Measurements from ENCODE around the gene NEK5. TPM values are rescaled to one million over a fixed set of nuclear protein-coding genes. Genes with fewer than 3 reads are reported as not detected.
"Not testable (repeated sequence)": the region's sequence is repeated elsewhere in the genome, so short reads cannot be mapped to it uniquely, and the experiment has no call there.

The NEK5 gene
- total RNA-seq (2022) = 0.35 and 0.39 TPM in 2 replicates
- percentile 26 among the genes with signal in this experiment for Bru-seq, nascent RNA
- percentile 24 among the genes with signal in this experiment for BruChase-seq, experiment 1, labeled RNA remaining after a 2-hour chase
- percentile 22 among the genes with signal in this experiment for BruChase-seq, experiment 2, labeled RNA remaining after a 6-hour chase
- long read RNA-seq, partial matches to known transcripts = 0 of 1 reads
- long read RNA-seq, other reads (novel, unspliced or antisense) = 1 of 1 reads

- Mint-ChIP-seq H3K36me3 (ENCODE audit: insufficient read depth, unreplicated experiment) (peaks cover 21% of the 10 kb centered on the region), H3K9me3 (ENCODE audit: unreplicated experiment) (no peaks in the 10 kb centered on the region), H3K4me1 (ENCODE audit: low read depth, unreplicated experiment) (peaks cover 9% of the 10 kb centered on the region), H3K27me3 (ENCODE audit: insufficient read depth, unreplicated experiment) (no peaks in the 10 kb centered on the region), H3K27ac (ENCODE audit: unreplicated experiment) (peak within 1 kb of the TSS; percentile 50), H3K4me3 (ENCODE audit: unreplicated experiment) (peak within 1 kb of the TSS; percentile 74)
- peak; percentile 72 to 92 for DNase-seq
- POLR2A ChIA-PET = no interaction called here
- Histone ChIP-seq H3K4me3 (ENCODE audit: low read depth, low read length) (peak within 1 kb of the TSS; percentile 88), H3K4me1 (peaks cover 3% of the 10 kb centered on the region; the same call in 1 of the 2 replicates), H3K36me3 (ENCODE audit: control insufficient read depth, insufficient read depth, low read length) (peaks cover 3% of the 10 kb centered on the region), H3K9me3 (no peaks in the 10 kb centered on the region), H3K27me3 (replicated peaks; ENCODE audit: control insufficient read depth, insufficient read depth, low read length) (no peaks in the 10 kb centered on the region)
- no TSS peak for BruUV-seq (replicated peaks)
- peak; percentile 87 to 91 for TF ChIP-seq CTCF (IDR thresholded peaks at IDR 0.05; ENCODE audit: insufficient read depth in 1 of 2, low read depth in 1 of 2, low read length in 1 of 2, severe bottlenecking in 1 of 2, unreplicated experiment in 1 of 2)
- intact Hi-C loops (cut with micrococcal nuclease; ENCODE audit: unreplicated experiment) = no loop called here
- CTCF ChIA-PET = interaction anchor here (0.7 to 3.3 kb wide), 15 partner anchors 30 to 313 kb away, joined by 3 to 36 read pairs (median 6); partner anchors contain the start of gene NEK3
Observed at GRCh38 chr13:52128714-52129700, at the start of gene NEK5. TSS of gene NEK5 (minus strand) at chr13:52129073. CDS start at chr13:52127482, 1,591 bp downstream.

- Mint-ChIP-seq H3K27ac (ENCODE audit: unreplicated experiment) (no peak overlapping the region), H3K36me3 (ENCODE audit: insufficient read depth, unreplicated experiment) (peaks cover 27% of the 10 kb centered on the region), H3K9me3 (ENCODE audit: unreplicated experiment) (no peaks in the 10 kb centered on the region), H3K27me3 (ENCODE audit: insufficient read depth, unreplicated experiment) (no peaks in the 10 kb centered on the region), H3K4me3 (ENCODE audit: unreplicated experiment) (no peak overlapping the region), H3K4me1 (ENCODE audit: low read depth, unreplicated experiment) (peaks cover 17% of the 10 kb centered on the region)
- peaks cover 3% of the 10 kb centered on the region; the same call in 1 of the 2 replicates for H3K36me3 ChIP-seq (ENCODE audit: control insufficient read depth, insufficient read depth, low read length)
- no peaks in the 10 kb centered on the region for H3K27me3 ChIP-seq (replicated peaks; ENCODE audit: control insufficient read depth, insufficient read depth, low read length)
- ChIA-PET POLR2A (no interaction called here), CTCF (no interaction called here)
- no peaks in the 10 kb centered on the region for H3K9me3 ChIP-seq
- DNase-seq = no peak
- peaks cover 18% of the 10 kb centered on the region for H3K4me1 ChIP-seq
- BruUV-seq (replicated peaks) = no TSS peak
- intact Hi-C loops (cut with micrococcal nuclease; ENCODE audit: unreplicated experiment) = no loop called here
- no peak overlapping the region for H3K4me3 ChIP-seq (ENCODE audit: low read depth, low read length)
- TF ChIP-seq CTCF (IDR thresholded peaks at IDR 0.05; ENCODE audit: insufficient read depth in 1 of 2, low read depth in 1 of 2, low read length in 1 of 2, severe bottlenecking in 1 of 2, unreplicated experiment in 1 of 2) = no peak
Observed at GRCh38 chr13:52177276-52177675, 48.4 kb upstream of the NEK5 start.

- H3K27ac Mint-ChIP-seq (ENCODE audit: unreplicated experiment); intact Hi-C loops (cut with micrococcal nuclease; ENCODE audit: unreplicated experiment); H3K27me3 Mint-ChIP-seq (ENCODE audit: insufficient read depth, unreplicated experiment); H3K4me3 ChIP-seq (ENCODE audit: low read depth, low read length); H3K9me3 ChIP-seq; H3K9me3 Mint-ChIP-seq (ENCODE audit: unreplicated experiment); DNase-seq; CTCF ChIA-PET; H3K27me3 ChIP-seq (replicated peaks; ENCODE audit: control insufficient read depth, insufficient read depth, low read length); BruUV-seq (replicated peaks); H3K36me3 ChIP-seq (ENCODE audit: control insufficient read depth, insufficient read depth, low read length); H3K4me3 Mint-ChIP-seq (ENCODE audit: unreplicated experiment): not testable (repeated sequence)
- POLR2A ChIA-PET = interaction anchor here (0.6 kb wide), 1 partner anchor 721 kb away, joined by 3 read pairs; no protein-coding TSS in a partner anchor
- peaks cover 18% of the 10 kb centered on the region for H3K4me1 ChIP-seq
- peaks cover 17% of the 10 kb centered on the region for H3K4me1 Mint-ChIP-seq (ENCODE audit: low read depth, unreplicated experiment)
- peaks cover 26% of the 10 kb centered on the region for H3K36me3 Mint-ChIP-seq (ENCODE audit: insufficient read depth, unreplicated experiment)
Observed at GRCh38 chr13:52173970-52174369, 45.1 kb upstream of the NEK5 start.
